HG03354 (cell line): Measurements from ENCODE around the gene SLC24A4.

ENCODE experiments used
- ATAC-seq: cut with Tn5 transposase; IDR thresholded peaks from one replicate; pipeline ENCODE4 v1.9.1; 2021; ENCODE audit warnings: mild to moderate bottlenecking; ENCODE audit not compliant: unreplicated experiment, poor library complexity, severe bottlenecking

Gene SLC24A4

GRCh38 chr14:92465353-92466055, 142.5 kb downstream of the SLC24A4 start:
- ATAC-seq = no peak

GRCh38 chr14:92466059-92466458, 143.1 kb downstream of the SLC24A4 start:
- ATAC-seq = no peak

GRCh38 chr14:92469515-92469914, 146.6 kb downstream of the SLC24A4 start:
- no peak for ATAC-seq

- ATAC-seq = no peak
Observed at GRCh38 chr14:92470215-92470614, 147.2 kb downstream of the SLC24A4 start.

- no peak for ATAC-seq
Observed at GRCh38 chr14:92470811-92471210, 147.8 kb downstream of the SLC24A4 start.

- no peak for ATAC-seq
Observed at GRCh38 chr14:92471919-92472318, 149.0 kb downstream of the SLC24A4 start.

GRCh38 chr14:92472860-92473259, 149.9 kb downstream of the SLC24A4 start:
- ATAC-seq = no peak

- no peak for ATAC-seq
Observed at GRCh38 chr14:92473261-92473968, 150.4 kb downstream of the SLC24A4 start.

GRCh38 chr14:92473969-92474535, 151.1 kb downstream of the SLC24A4 start:
- ATAC-seq = no peak

- no peak for ATAC-seq
Observed at GRCh38 chr14:92475037-92475436, 152.1 kb downstream of the SLC24A4 start.

- ATAC-seq = no peak
Observed at GRCh38 chr14:92475451-92476187, 152.7 kb downstream of the SLC24A4 start.

- ATAC-seq = no peak
Observed at GRCh38 chr14:92480856-92481255, 157.9 kb downstream of the SLC24A4 start.

- ATAC-seq = no peak
Observed at GRCh38 chr14:92481386-92481785, 158.4 kb downstream of the SLC24A4 start.

GRCh38 chr14:92481811-92482555, 159.0 kb downstream of the SLC24A4 start:
- no peak for ATAC-seq

- no peak for ATAC-seq
Observed at GRCh38 chr14:92482621-92483319, 159.8 kb downstream of the SLC24A4 start.

- no peak for ATAC-seq
Observed at GRCh38 chr14:92484132-92484823, 161.3 kb downstream of the SLC24A4 start.

- ATAC-seq = no peak
Observed at GRCh38 chr14:92486881-92487280, 163.9 kb downstream of the SLC24A4 start.

GRCh38 chr14:92487513-92488133, 164.7 kb downstream of the SLC24A4 start:
- ATAC-seq = no peak
